GM18505 (cell line): ENCODE data around the gene TAS2R16.
"Not testable (repeated sequence)": the region's sequence is repeated elsewhere in the genome, so short reads cannot be mapped to it uniquely, and the experiment has no call there.

Source experiments
- ATAC-seq: cut with Tn5 transposase; IDR thresholded peaks from one replicate; pipeline ENCODE4 v1.9.1; 2021; ENCODE audit not compliant: unreplicated experiment
- POLR2A ChIP-seq: IDR thresholded peaks from 4 replicates; pipeline ENCODE4 v1.6.1; 2011; ENCODE audit warnings: borderline replicate concordance; ENCODE audit not compliant: insufficient read depth, insufficient read length; ENCODE audit errors: extremely low read depth

TAS2R16 gene

GRCh38 chr7:123003539-123004126 lies 8.1 kb upstream of the TAS2R16 start:
- no peak for TF ChIP-seq POLR2A

GRCh38 chr7:122989577-122989976 lies 5.9 kb downstream of the TAS2R16 start:
- no peak for ATAC-seq
- TF ChIP-seq POLR2A = no peak

More at GRCh38 chr7:123003539-123004126, 8.1 kb upstream of the TAS2R16 start:
- ATAC-seq = no peak

- no peak for TF ChIP-seq POLR2A
- ATAC-seq = no peak
Observed at GRCh38 chr7:122989041-122989440, 6.5 kb downstream of the TAS2R16 start.

- no peak for ATAC-seq
- TF ChIP-seq POLR2A = no peak
Observed at GRCh38 chr7:122988333-122988732, 7.2 kb downstream of the TAS2R16 start.

GRCh38 chr7:122987463-122987862 lies 8.0 kb downstream of the TAS2R16 start:
- ATAC-seq = no peak
- no peak for TF ChIP-seq POLR2A

- no peak for ATAC-seq
- TF ChIP-seq POLR2A = no peak
Observed at GRCh38 chr7:122984021-122984420, 11.5 kb downstream of the TAS2R16 start.

GRCh38 chr7:122983261-122983660 lies 12.2 kb downstream of the TAS2R16 start:
- ATAC-seq = no peak
- no peak for TF ChIP-seq POLR2A

- no peak for TF ChIP-seq POLR2A
- no peak for ATAC-seq
Observed at GRCh38 chr7:122975341-122975740, 20.2 kb downstream of the TAS2R16 start.

GRCh38 chr7:122974229-122974628 lies 21.3 kb downstream of the TAS2R16 start:
- no peak for TF ChIP-seq POLR2A

GRCh38 chr7:122972056-122972455 lies 23.4 kb downstream of the TAS2R16 start:
- no peak for TF ChIP-seq POLR2A
- ATAC-seq = no peak

More at GRCh38 chr7:122974229-122974628, 21.3 kb downstream of the TAS2R16 start:
- ATAC-seq = no peak

- ATAC-seq = no peak
- TF ChIP-seq POLR2A = no peak
Observed at GRCh38 chr7:122970740-122971725, 24.5 kb downstream of the TAS2R16 start.

- no peak for ATAC-seq
- no peak for TF ChIP-seq POLR2A
Observed at GRCh38 chr7:122968389-122968788, 27.1 kb downstream of the TAS2R16 start.

GRCh38 chr7:122965306-122965705 lies 30.2 kb downstream of the TAS2R16 start:
- no peak for TF ChIP-seq POLR2A
- no peak for ATAC-seq

- not testable (repeated sequence) for ATAC-seq
Observed at GRCh38 chr7:122953678-122954077, 41.8 kb downstream of the TAS2R16 start.
